COLO668 (cell line): ENCODE results near the gene PTGDR2.

Experiments used
- DNase-seq: peaks from one replicate; lab custom pipeline; 2025; ENCODE audit not compliant: unreplicated experiment; lab: John Stamatoyannopoulos, UW

PTGDR2 gene

GRCh38 chr11:60813324-60813723 lies 42.4 kb downstream of the PTGDR2 start:
- no peak for DNase-seq

GRCh38 chr11:60810569-60810968 lies 45.2 kb downstream of the PTGDR2 start:
- peak; percentile 55 for DNase-seq

GRCh38 chr11:60810151-60810550 lies 45.6 kb downstream of the PTGDR2 start:
- no peak for DNase-seq

GRCh38 chr11:60809691-60810090 lies 46.1 kb downstream of the PTGDR2 start:
- DNase-seq: no peak

GRCh38 chr11:60809249-60809648 lies 46.5 kb downstream of the PTGDR2 start:
- no peak for DNase-seq

- DNase-seq: no peak
Observed at GRCh38 chr11:60803273-60803936, 52.3 kb downstream of the PTGDR2 start.

GRCh38 chr11:60801194-60801593 lies 54.6 kb downstream of the PTGDR2 start:
- DNase-seq: no peak
